Smooth muscle cell (in vitro differentiated cells): ENCODE measurements around the gene HSBP1L1. TPM values are rescaled to one million over a fixed set of nuclear protein-coding genes. Genes with fewer than 3 reads are reported as not detected.

Experiments used
- DNase-seq: peaks from one replicate; lab custom pipeline; 2025; ENCODE audit not compliant: unreplicated experiment; lab: John Stamatoyannopoulos, UW
- H2AFZ ChIP-seq: fragments of 200-600 bp; sonication (generic); 2 replicates; pipeline ENCODE4 v1.6.0; 2016; ENCODE audit warnings: antibody characterized with exemption, low read depth, mild to moderate bottlenecking
- H3F3A ChIP-seq: fragments of 200-600 bp; sonication (generic); 2 replicates; pipeline ENCODE4 v1.6.0; 2017; ENCODE audit warnings: antibody characterized with exemption, low read depth
- H3K27ac ChIP-seq: fragments of 200-600 bp; sonication (generic); 2 replicates; pipeline ENCODE4 v1.5.1; 2016; ENCODE audit warnings: low read depth, mild to moderate bottlenecking
- H3K27me3 ChIP-seq: fragments of 200-600 bp; sonication (generic); 2 replicates; pipeline ENCODE4 v1.6.1; 2016; ENCODE audit warnings: low read depth, mild to moderate bottlenecking
- H3K36me3 ChIP-seq: fragments of 200-600 bp; sonication (generic); 2 replicates; pipeline ENCODE4 v1.5.1; 2016; ENCODE audit warnings: low read depth
- H3K4me1 ChIP-seq: fragments of 200-600 bp; sonication (generic); 2 replicates; pipeline ENCODE4 v1.5.1; 2016; ENCODE audit warnings: low read depth
- H3K4me2 ChIP-seq: fragments of 200-600 bp; sonication (generic); 2 replicates; pipeline ENCODE4 v1.6.0; 2016; ENCODE audit warnings: mild to moderate bottlenecking
- H3K4me3 ChIP-seq: fragments of 200-600 bp; sonication (generic); 2 replicates; pipeline ENCODE4 v1.5.1; 2016; ENCODE audit warnings: mild to moderate bottlenecking
- H3K79me2 ChIP-seq: fragments of 200-600 bp; sonication (generic); 2 replicates; pipeline ENCODE4 v1.6.0; 2016; ENCODE audit warnings: low read depth, mild to moderate bottlenecking
- H3K9ac ChIP-seq: fragments of 200-600 bp; sonication (generic); 2 replicates; pipeline ENCODE4 v1.6.0; 2016; ENCODE audit warnings: low read depth
- H3K9me3 ChIP-seq: fragments of 200-600 bp; sonication (generic); replicated peaks from 2 replicates; pipeline ENCODE4 v1.5.1; 2016; ENCODE audit warnings: low read depth
- H4K20me1 ChIP-seq: fragments of 200-600 bp; sonication (generic); 2 replicates; pipeline ENCODE4 v1.6.0; 2016; ENCODE audit warnings: low read depth
- CTCF ChIP-seq: fragments of 200-600 bp; sonication (generic); IDR thresholded peaks from 2 replicates; pipeline ENCODE4 v1.5.1; 2017; ENCODE audit warnings: borderline replicate concordance, mild to moderate bottlenecking, antibody characterized with exemption; ENCODE audit not compliant: insufficient read depth, poor library complexity, severe bottlenecking
- WGBS: methylation state at CpG from one replicate; pipeline ENCODE4 v1.1.7; 2016; ENCODE audit warnings: low lambda C conversion rate; 5-methylcytosine and 5-hydroxymethylcytosine counted together
- polyA plus RNA-seq: library from polyadenylated mRNA; unstranded; fragments of >200 nt; fragmentation: Nextera tagmentation; extraction: Ambion mirVana; gene quantifications from 2 replicates; pipeline ENCODE4 v1.2.1, GENCODE V29; 2016
- total RNA-seq: library from RNA; depleted of rRNA; stranded (reverse); fragments of >200 nt; gene quantifications from 2 replicates; pipeline ENCODE4 v1.2.3, GENCODE V29; 2014

HSBP1L1 gene
- total RNA-seq (11.8 and 24.6 TPM in 2 replicates), polyA plus RNA-seq (12.4 and 23.5 TPM in 2 replicates)

GRCh38 chr18:79964330-79965118 lies at the start of gene HSBP1L1:
TSS of gene HSBP1L1 (plus strand) at chr18:79964643. CDS start at chr18:79964736, 93 bp downstream.
- Histone ChIP-seq H3F3A (peaks cover 29% of the 10 kb centered on the region), H3K9me3 (no peaks in the 10 kb centered on the region), H3K27ac (peak within 1 kb of the TSS; percentile 78), H4K20me1 (peaks cover under 1% of the 10 kb centered on the region), H3K27me3 (no peaks in the 10 kb centered on the region), H3K4me2 (peak within 1 kb of the TSS; percentile 90), H3K79me2 (peaks cover 3% of the 10 kb centered on the region), H3K9ac (peak within 1 kb of the TSS; percentile 88), H2AFZ (peak within 1 kb of the TSS; percentile 34), H3K36me3 (no peaks in the 10 kb centered on the region), H3K4me3 (peak within 1 kb of the TSS; percentile 69), H3K4me1 (peaks cover 12% of the 10 kb centered on the region)
- peak; percentile 5 for TF ChIP-seq CTCF
- 13% methylated on average over 60 of the region's 73 CpGs for WGBS
- no peak for DNase-seq

GRCh38 chr18:79915161-79916127 lies 49.0 kb upstream of the HSBP1L1 start:
- Histone ChIP-seq H3K9ac (no peak overlapping the region), H3K79me2 (peaks cover 2% of the 10 kb centered on the region), H3K36me3 (no peaks in the 10 kb centered on the region), H3K27ac (no peak overlapping the region), H2AFZ (no peak overlapping the region), H3F3A (no peaks in the 10 kb centered on the region), H3K4me1 (no peaks in the 10 kb centered on the region), H4K20me1 (peaks cover 35% of the 10 kb centered on the region), H3K4me3 (no peak overlapping the region), H3K4me2 (no peak overlapping the region), H3K9me3 (no peaks in the 10 kb centered on the region), H3K27me3 (no peaks in the 10 kb centered on the region)
- TF ChIP-seq CTCF = no peak
- 95% methylated on average over 45 of the region's 50 CpGs for WGBS
- no peak for DNase-seq

- WGBS = 83% methylated on average over 21 of the region's 26 CpGs
- Histone ChIP-seq H3K79me2 (no peaks in the 10 kb centered on the region), H4K20me1 (peaks cover 28% of the 10 kb centered on the region), H3K4me2 (no peak overlapping the region), H3K36me3 (no peaks in the 10 kb centered on the region), H3F3A (no peaks in the 10 kb centered on the region), H3K27me3 (no peaks in the 10 kb centered on the region), H2AFZ (no peak overlapping the region), H3K4me3 (no peak overlapping the region), H3K9ac (no peak overlapping the region), H3K9me3 (no peaks in the 10 kb centered on the region), H3K27ac (no peak overlapping the region), H3K4me1 (no peaks in the 10 kb centered on the region)
- no peak for TF ChIP-seq CTCF
- no peak for DNase-seq
Observed at GRCh38 chr18:79916128-79916494, 48.3 kb upstream of the HSBP1L1 start.
